Stomach smooth muscle (tissue), 2 donors: ENCODE results near the gene QKI.

Experiments
- H3K27ac ChIP-seq: one replicate; pipeline ENCODE4 v1.7.0; 2013; ENCODE audit warnings: mild to moderate bottlenecking, low read length, inconsistent platforms
- H3K27me3 ChIP-seq, 2 donors: one replicate each; pipeline ENCODE4 v1.7.0; 2013; ENCODE audit warnings: low read length in 2 of 2; ENCODE audit not compliant: insufficient read depth in 2 of 2, control insufficient read depth in 1 of 2
- H3K36me3 ChIP-seq, 2 donors: one replicate each; pipeline ENCODE4 v1.7.0; 2013; ENCODE audit warnings: low read length in 2 of 2; ENCODE audit not compliant: control insufficient read depth in 2 of 2, insufficient read depth in 2 of 2
- H3K4me1 ChIP-seq: one replicate; pipeline ENCODE4 v1.7.0; 2013; ENCODE audit warnings: low read length; ENCODE audit not compliant: control insufficient read depth, insufficient read depth
- H3K4me3 ChIP-seq, 2 donors: one replicate each; pipeline ENCODE4 v1.7.0; 2013; ENCODE audit warnings: low read length in 2 of 2
- H3K9ac ChIP-seq, 2 donors: one replicate each; pipeline ENCODE4 v1.7.0; 2013; ENCODE audit warnings: low read length in 2 of 2, mild to moderate bottlenecking in 1 of 2
- H3K9me3 ChIP-seq, 2 donors: one replicate each; pipeline ENCODE4 v1.7.0; 2013; ENCODE audit warnings: low read length in 2 of 2; ENCODE audit not compliant: control insufficient read depth in 2 of 2
- donor health status: healthy.
- donor health status: Pancreatic carcinoma.

The QKI gene

DNA sequence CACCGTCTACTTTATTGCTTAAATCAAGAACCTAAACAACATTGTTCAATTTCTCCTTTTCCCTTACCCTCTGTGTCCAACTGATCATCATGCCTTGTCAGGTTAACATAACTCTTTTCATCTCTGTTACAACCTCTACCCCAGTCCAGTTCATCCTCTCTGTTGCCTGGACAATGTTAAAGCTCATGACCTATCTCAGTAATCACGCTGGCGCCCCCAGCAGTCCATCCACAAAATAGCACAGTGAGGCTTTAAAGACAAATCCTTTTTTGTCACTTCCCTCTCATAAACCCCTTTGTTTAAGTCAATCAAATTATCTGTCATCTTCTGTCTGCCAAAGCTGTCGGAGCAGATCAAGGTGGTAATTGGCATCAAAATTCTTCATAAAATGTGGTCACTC is 140.1 kb downstream of the QKI start:
- Histone ChIP-seq H3K4me1 (no peaks in the 10 kb centered on the region), H3K27me3 (no peaks in the 10 kb centered on the region), H3K27ac (no peak overlapping the region), H3K4me3 (no peak overlapping the region), H3K9me3 (no peaks in the 10 kb centered on the region), H3K36me3 (peaks cover 0 to 4% of the 10 kb centered on the region in 2 donors), H3K9ac (no peak overlapping the region)

DNA sequence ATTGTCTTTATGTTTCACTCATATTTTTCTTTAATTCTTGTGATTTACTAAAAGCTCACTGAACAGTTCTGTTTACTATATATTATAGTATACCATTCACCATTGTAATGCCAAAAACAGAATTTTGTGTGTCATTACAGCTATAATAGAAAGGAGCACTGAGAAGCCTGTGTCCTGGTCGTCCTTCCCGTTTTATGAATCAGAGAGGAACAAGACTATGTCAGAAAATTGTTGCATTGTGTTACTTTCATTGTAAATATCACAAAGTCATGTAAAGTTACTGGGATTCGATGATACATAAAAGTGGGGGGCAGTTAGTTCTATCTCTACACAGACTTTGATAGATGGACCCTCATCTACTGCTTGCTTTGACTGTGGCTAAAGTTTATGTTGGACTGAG is 145.1 kb downstream of the QKI start:
- Histone ChIP-seq H3K4me1 (no peaks in the 10 kb centered on the region), H3K27me3 (no peaks in the 10 kb centered on the region)

DNA sequence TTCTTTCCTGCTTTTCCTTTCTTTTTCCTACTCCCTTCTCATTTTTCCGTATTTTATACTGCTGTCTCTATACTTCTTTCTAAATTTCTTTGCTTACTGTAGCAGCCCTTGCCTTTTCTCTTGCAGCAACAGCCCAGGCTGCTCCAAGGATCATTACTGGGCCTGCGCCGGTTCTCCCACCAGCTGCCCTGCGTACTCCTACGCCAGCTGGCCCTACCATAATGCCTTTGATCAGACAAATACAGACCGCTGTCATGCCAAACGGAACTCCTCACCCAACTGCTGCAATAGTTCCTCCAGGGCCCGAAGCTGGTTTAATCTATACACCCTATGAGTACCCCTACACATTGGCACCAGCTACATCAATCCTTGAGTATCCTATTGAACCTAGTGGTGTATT is 148.8 kb downstream of the QKI start:
- no peak overlapping the region for H3K27ac ChIP-seq
- H3K4me3 ChIP-seq, result no peak overlapping the region
- H3K4me1 ChIP-seq, result no peaks in the 10 kb centered on the region
- no peaks in the 10 kb centered on the region for H3K27me3 ChIP-seq
- H3K9ac ChIP-seq, result no peak overlapping the region
- H3K9me3 ChIP-seq, result no peaks in the 10 kb centered on the region
- peaks cover 7 to 13% of the 10 kb centered on the region in 2 donors for H3K36me3 ChIP-seq

More for the DNA sequence above, 145.1 kb downstream of the QKI start:
- Histone ChIP-seq H3K36me3 (peaks cover 7% of the 10 kb centered on the region in 2 donors), H3K9ac (no peak overlapping the region), H3K4me3 (no peak overlapping the region), H3K27ac (no peak overlapping the region), H3K9me3 (no peaks in the 10 kb centered on the region)

GRCh38 chr6:163564534-163564933 is 150.0 kb downstream of the QKI start:
- Histone ChIP-seq H3K27ac (no peak overlapping the region), H3K9ac (no peak overlapping the region), H3K36me3 (peaks cover 3 to 13% of the 10 kb centered on the region in 2 donors), H3K4me3 (no peak overlapping the region), H3K27me3 (no peaks in the 10 kb centered on the region), H3K4me1 (no peaks in the 10 kb centered on the region), H3K9me3 (no peaks in the 10 kb centered on the region)

DNA sequence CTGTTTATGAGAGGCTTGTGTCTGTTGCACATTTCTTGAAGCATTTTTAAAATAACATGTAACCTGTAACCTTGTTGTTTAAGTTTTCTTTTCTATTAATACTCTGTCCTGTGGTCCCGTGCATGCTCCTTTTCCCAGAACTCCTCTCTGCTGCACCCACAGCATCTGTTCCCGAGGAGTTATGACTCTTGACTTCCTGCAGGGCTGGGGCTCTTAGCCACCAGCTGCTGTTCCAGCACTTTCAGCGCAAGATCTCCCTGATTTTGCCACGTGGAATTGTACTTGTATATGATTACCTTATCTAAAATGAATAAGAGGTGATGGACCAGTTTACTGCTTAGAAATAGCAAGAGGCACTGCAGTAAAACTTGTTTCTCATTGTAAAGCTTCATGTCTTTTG is 150.6 kb downstream of the QKI start:
- H3K36me3 ChIP-seq, result peaks cover 3 to 13% of the 10 kb centered on the region in 2 donors
- H3K27me3 ChIP-seq, result no peaks in the 10 kb centered on the region
- no peaks in the 10 kb centered on the region for H3K9me3 ChIP-seq
- H3K9ac ChIP-seq, result no peak overlapping the region
- no peak overlapping the region for H3K27ac ChIP-seq
- no peaks in the 10 kb centered on the region for H3K4me1 ChIP-seq
- H3K4me3 ChIP-seq, result no peak overlapping the region

GRCh38 chr6:163566056-163566455 is 151.5 kb downstream of the QKI start:
- Histone ChIP-seq H3K36me3 (peaks cover 3 to 18% of the 10 kb centered on the region in 2 donors), H3K27ac (no peak overlapping the region), H3K4me1 (no peaks in the 10 kb centered on the region), H3K27me3 (no peaks in the 10 kb centered on the region), H3K4me3 (no peak overlapping the region), H3K9me3 (no peaks in the 10 kb centered on the region), H3K9ac (no peak overlapping the region)

- Histone ChIP-seq H3K36me3 (peaks cover 2 to 18% of the 10 kb centered on the region in 2 donors), H3K9me3 (no peaks in the 10 kb centered on the region), H3K27ac (no peak overlapping the region), H3K9ac (no peak overlapping the region), H3K27me3 (no peaks in the 10 kb centered on the region), H3K4me1 (no peaks in the 10 kb centered on the region), H3K4me3 (no peak overlapping the region)
These were observed 153.8 kb downstream of the QKI start for GRCh38 chr6:163568275-163568674.

- no peak overlapping the region for H3K4me3 ChIP-seq
These were observed 156.2 kb downstream of the QKI start for GRCh38 chr6:163570579-163571231.

GRCh38 chr6:163571730-163572129 is 157.2 kb downstream of the QKI start:
- H3K9me3 ChIP-seq, result no peaks in the 10 kb centered on the region
- H3K4me3 ChIP-seq, result no peak overlapping the region
- peaks cover 0 to 6% of the 10 kb centered on the region in 2 donors for H3K36me3 ChIP-seq
- no peak overlapping the region for H3K9ac ChIP-seq
- no peaks in the 10 kb centered on the region for H3K4me1 ChIP-seq
- no peak overlapping the region for H3K27ac ChIP-seq
- H3K27me3 ChIP-seq, result no peaks in the 10 kb centered on the region

More at GRCh38 chr6:163570579-163571231, 156.2 kb downstream of the QKI start:
- Histone ChIP-seq H3K27ac (no peak overlapping the region), H3K36me3 (peaks cover 0 to 11% of the 10 kb centered on the region in 2 donors), H3K4me1 (no peaks in the 10 kb centered on the region), H3K9ac (no peak overlapping the region), H3K27me3 (no peaks in the 10 kb centered on the region), H3K9me3 (no peaks in the 10 kb centered on the region)

DNA sequence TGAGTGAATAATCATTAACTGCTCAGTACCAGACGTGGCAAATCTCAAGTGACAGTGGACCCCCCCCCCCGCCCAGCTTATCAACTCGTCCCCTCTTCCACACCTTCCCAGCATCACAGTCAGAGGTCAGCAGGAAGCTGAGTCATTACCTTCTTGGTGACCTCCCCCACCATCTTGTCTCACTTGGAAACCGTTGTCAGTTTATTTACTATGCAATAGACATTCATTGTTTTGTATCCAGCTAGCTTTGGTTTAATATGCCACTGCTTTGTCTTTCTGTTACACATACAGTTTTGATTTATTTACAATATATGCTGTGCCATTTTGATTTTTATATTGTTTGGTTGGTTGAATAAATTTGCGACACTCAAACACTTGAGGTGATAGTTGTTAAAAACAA is 158.1 kb downstream of the QKI start:
- Histone ChIP-seq H3K4me3 (no peak overlapping the region), H3K9me3 (no peaks in the 10 kb centered on the region), H3K4me1 (no peaks in the 10 kb centered on the region), H3K9ac (no peak overlapping the region), H3K27me3 (no peaks in the 10 kb centered on the region), H3K27ac (no peak overlapping the region), H3K36me3 (peaks cover 0 to 6% of the 10 kb centered on the region in 2 donors)

DNA sequence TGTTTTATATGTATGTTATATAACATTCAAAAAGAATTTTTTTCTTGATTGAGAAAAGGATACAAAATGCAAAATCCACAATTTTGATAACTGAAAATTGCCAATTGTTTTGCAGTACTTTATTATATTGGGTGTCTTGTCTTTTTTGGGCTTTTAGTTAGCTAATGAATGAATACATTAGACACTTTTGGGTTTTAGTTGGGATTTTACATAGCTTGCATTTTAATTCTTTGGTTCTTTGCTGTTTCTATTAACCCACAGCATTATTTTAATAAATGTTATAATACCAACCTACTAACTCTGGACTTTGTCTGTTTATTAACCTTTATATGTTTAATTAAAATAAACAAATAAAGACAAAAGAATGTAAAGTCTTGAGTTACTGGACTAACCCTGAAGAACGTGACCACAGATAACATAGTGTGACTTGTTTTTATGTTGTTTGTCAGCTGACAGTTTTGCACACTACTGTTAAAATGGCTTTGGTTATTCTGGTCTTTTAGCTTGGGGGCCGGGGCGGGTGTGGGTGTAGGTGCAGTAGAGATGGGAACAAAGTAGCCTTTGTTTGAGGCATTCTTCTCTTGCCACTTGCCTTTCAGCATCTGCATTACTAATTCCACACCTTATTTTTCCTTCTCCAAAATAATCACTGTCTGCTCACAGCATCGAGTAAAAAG is 159.1 kb downstream of the QKI start:
- Histone ChIP-seq H3K4me3 (no peak overlapping the region), H3K27me3 (no peaks in the 10 kb centered on the region), H3K9me3 (no peaks in the 10 kb centered on the region), H3K36me3 (peaks cover 0 to 6% of the 10 kb centered on the region in 2 donors), H3K27ac (no peak overlapping the region), H3K4me1 (no peaks in the 10 kb centered on the region), H3K9ac (no peak overlapping the region)
